HepG2 (cell line): ENCODE data around the gene ADAMTS13. TPM values are rescaled to one million over a fixed set of nuclear protein-coding genes. Genes with fewer than 3 reads are reported as not detected.

ENCODE experiments used
- ARNT ChIP-seq: fragments of 450-650 bp; IDR thresholded peaks from 2 replicates; pipeline ENCODE4 v1.6.1; 2017
- CEBPG ChIP-seq: IDR thresholded peaks from 2 replicates; pipeline ENCODE4 v1.6.1; 2016
- ETV6 ChIP-seq: sonication (generic); formaldehyde crosslinking; conservative IDR thresholded peaks from 2 replicates; pipeline ENCODE4 v1.4.0; 2020; ENCODE audit warnings: missing genetic modification reagents
- FOXO1 ChIP-seq: sonication (generic); formaldehyde crosslinking; IDR thresholded peaks from 2 replicates; pipeline ENCODE4 v1.4.0; 2020; ENCODE audit warnings: missing genetic modification reagents
- GABPB1 ChIP-seq: IDR thresholded peaks from 2 replicates; pipeline ENCODE4 v1.6.1; 2016; ENCODE audit warnings: mild to moderate bottlenecking, missing genetic modification reagents, moderate library complexity, missing compliant biosample characterization
- HMG20A ChIP-seq: IDR thresholded peaks from 2 replicates; pipeline ENCODE4 v1.6.1; 2016; ENCODE audit warnings: borderline replicate concordance
- KAT2B ChIP-seq: fragments of 150-350 bp; IDR thresholded peaks from 2 replicates; pipeline ENCODE4 v1.6.1; 2014; ENCODE audit warnings: low read depth, low read length, borderline replicate concordance
- MAF1 ChIP-seq: sonication (generic); formaldehyde crosslinking; IDR thresholded peaks from 2 replicates; pipeline ENCODE4 v1.5.0; 2020; ENCODE audit warnings: missing genetic modification reagents, borderline replicate concordance
- MAFG ChIP-seq: sonication (generic); formaldehyde crosslinking; IDR thresholded peaks from 2 replicates; pipeline ENCODE4 v1.5.1; 2020; ENCODE audit warnings: mild to moderate bottlenecking, missing genetic modification reagents
- POLR2A ChIP-seq, 2 experiments: IDR thresholded peaks; 2 replicates each; pipeline ENCODE4 v1.6.1; 2011; ENCODE audit warnings: low read depth in 2 of 2, low read length in 2 of 2, mild to moderate bottlenecking in 1 of 2, moderate library complexity in 1 of 2; ENCODE audit not compliant: insufficient read depth in 1 of 2
- TCF7 ChIP-seq: sonication (generic); IDR thresholded peaks from 2 replicates; pipeline ENCODE4 v1.6.1; 2016; ENCODE audit warnings: antibody characterized with exemption, low read depth
- TGIF2 ChIP-seq: IDR thresholded peaks from 2 replicates; pipeline ENCODE4 v1.6.1; 2016; ENCODE audit warnings: control low read depth, missing compliant biosample characterization
- YY1 ChIP-seq: IDR thresholded peaks from 2 replicates; pipeline ENCODE4 v1.6.1; 2011; ENCODE audit warnings: low read length, low read depth, moderate library complexity, mild to moderate bottlenecking; ENCODE audit not compliant: insufficient read depth, insufficient replicate concordance
- ZNF7 ChIP-seq: IDR thresholded peaks from 2 replicates; pipeline ENCODE4 v1.6.1; 2016; ENCODE audit warnings: missing biosample characterization, missing genetic modification reagents
- polyA plus RNA-seq, 8 experiments: library from polyadenylated mRNA; depleted of rRNA in 3 of 8; stranded (reverse) in 7 of 8; unstranded in 1 of 8; fragments of >200 nt; fragmentation: Illumina TruSeq in 4 of 8; extraction: Trizol in 4 of 8; gene quantifications; 2 replicates each; pipeline versions ENCODE4 v1.2.1 to v1.2.3, GENCODE V29; 2011 to 2016; ENCODE audit warnings: low read depth in 4 of 8, missing spikeins in 1 of 8, mixed read lengths in 1 of 8; ENCODE audit not compliant: insufficient read depth in 1 of 8
- total RNA-seq, 5 experiments: library from RNA; depleted of rRNA; stranded (reverse); fragments of >200 nt; fragmentation: Illumina TruSeq; extraction: Trizol; gene quantifications; 2 replicates each; pipeline ENCODE4 v1.2.3, GENCODE V29; 2016; ENCODE audit warnings: low read depth in 1 of 5
- TF ChIP-seq, protein P1 (sequence below), 2 experiments: sonication (generic) in 1 of 2; formaldehyde crosslinking in 1 of 2; IDR thresholded peaks; 2 replicates each; pipeline versions ENCODE4 v1.6.1 to v1.9.0; 2014 to 2022; ENCODE audit warnings: antibody characterized with exemption in 1 of 2, borderline replicate concordance in 1 of 2, inconsistent platforms in 1 of 2, low read depth in 1 of 2, missing genetic modification reagents in 1 of 2
- TF ChIP-seq, protein P2 (sequence below): sonication (generic); formaldehyde crosslinking; IDR thresholded peaks from 2 replicates; pipeline ENCODE4 v1.4.0; 2020; ENCODE audit warnings: missing genetic modification reagents
- TF ChIP-seq, protein P3 (sequence below): sonication (generic); formaldehyde crosslinking; IDR thresholded peaks from 2 replicates; pipeline ENCODE4 v1.5.1; 2020; ENCODE audit warnings: missing genetic modification reagents, mild to moderate bottlenecking, borderline replicate concordance
- TF ChIP-seq, protein P4 (sequence below): IDR thresholded peaks from 2 replicates; pipeline ENCODE4 v1.6.1; 2016; ENCODE audit warnings: missing compliant biosample characterization, missing genetic modification reagents, borderline replicate concordance
- TF ChIP-seq, protein P5 (sequence below): IDR thresholded peaks from 2 replicates; pipeline ENCODE4 v1.6.1; 2016; ENCODE audit warnings: mild to moderate bottlenecking, missing biosample characterization, missing genetic modification reagents

Gene ADAMTS13
- total and polyA plus RNA-seq, 2 of the 13 experiments (the other 11 are each of a cell fraction or from before 2014, with no cell fraction given): 0.91 to 4.5 TPM

DNA sequence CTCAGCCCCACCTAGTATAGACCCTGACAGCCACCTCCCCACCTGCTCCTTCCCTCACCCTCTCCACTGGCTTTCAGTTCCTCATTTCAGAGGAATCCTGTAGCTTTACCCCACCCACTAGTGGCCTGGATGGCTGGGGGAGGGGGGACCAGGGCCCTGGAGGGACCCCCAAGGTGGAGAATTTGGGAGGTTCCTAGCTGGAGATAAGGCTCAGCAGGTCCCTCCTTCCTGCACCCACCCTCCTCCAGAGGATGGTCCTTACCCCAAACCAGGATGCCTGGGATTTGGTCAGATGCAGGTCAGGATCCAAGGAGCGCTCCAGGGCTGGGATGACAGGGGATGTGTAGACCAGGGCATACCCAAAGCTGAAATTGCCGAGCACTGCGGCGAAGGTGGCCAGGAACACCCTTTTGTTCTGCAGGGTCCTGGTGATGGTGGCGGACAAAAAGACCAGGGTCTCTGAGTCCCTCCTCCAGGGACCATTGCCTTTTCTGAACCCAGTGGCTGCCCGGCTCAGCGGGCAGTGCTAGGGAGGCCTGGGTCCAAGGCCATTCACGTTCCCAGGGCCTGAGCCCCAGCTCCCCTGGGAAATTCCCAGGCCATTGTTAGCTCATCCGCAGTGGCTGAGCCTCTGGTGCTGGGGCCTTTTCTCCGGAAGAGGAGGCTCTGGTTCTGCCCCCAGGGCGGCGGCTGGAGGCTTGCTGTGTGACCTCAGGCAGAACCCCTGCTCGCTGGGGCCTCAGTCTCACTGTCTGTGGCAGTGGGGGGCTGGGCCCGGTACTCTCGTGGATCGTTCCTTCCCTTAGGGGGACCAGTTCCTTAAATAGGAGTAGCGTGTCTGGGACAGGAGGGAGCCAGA lies 56.1 kb downstream of the ADAMTS13 start (continued):
- TF ChIP-seq, protein P1, sequence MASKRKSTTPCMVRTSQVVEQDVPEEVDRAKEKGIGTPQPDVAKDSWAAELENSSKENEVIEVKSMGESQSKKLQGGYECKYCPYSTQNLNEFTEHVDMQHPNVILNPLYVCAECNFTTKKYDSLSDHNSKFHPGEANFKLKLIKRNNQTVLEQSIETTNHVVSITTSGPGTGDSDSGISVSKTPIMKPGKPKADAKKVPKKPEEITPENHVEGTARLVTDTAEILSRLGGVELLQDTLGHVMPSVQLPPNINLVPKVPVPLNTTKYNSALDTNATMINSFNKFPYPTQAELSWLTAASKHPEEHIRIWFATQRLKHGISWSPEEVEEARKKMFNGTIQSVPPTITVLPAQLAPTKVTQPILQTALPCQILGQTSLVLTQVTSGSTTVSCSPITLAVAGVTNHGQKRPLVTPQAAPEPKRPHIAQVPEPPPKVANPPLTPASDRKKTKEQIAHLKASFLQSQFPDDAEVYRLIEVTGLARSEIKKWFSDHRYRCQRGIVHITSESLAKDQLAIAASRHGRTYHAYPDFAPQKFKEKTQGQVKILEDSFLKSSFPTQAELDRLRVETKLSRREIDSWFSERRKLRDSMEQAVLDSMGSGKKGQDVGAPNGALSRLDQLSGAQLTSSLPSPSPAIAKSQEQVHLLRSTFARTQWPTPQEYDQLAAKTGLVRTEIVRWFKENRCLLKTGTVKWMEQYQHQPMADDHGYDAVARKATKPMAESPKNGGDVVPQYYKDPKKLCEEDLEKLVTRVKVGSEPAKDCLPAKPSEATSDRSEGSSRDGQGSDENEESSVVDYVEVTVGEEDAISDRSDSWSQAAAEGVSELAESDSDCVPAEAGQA (IDR thresholded peaks at IDR 0.05; ENCODE audit: low read depth): no peak
- TF ChIP-seq, protein P1 (CRISPR knock-in tag; IDR thresholded peaks at IDR 0.05; ENCODE audit: borderline replicate concordance): no peak
- TF ChIP-seq GABPB1 (CRISPR knock-in tag) (no peak), KAT2B (no peak), MAFG (no peak), TGIF2 (CRISPR knock-in tag) (no peak), ARNT (no peak), CEBPG (CRISPR knock-in tag) (0 out of 2 replicates have a peak, but pooled peaks have one; percentile 15), TCF7 (no peak), ETV6 (no peak), HMG20A (CRISPR knock-in tag) (peak; percentile 40; the same call in 1 of the 2 replicates), ZNF7 (no peak), FOXO1 (no peak), YY1 (peak; percentile 11), MAF1 (CRISPR knock-in tag) (no peak), POLR2A (IDR thresholded peaks at IDR 0.05; ENCODE audit: insufficient read depth in 1 of 2, low read depth in 2 of 2, low read length in 2 of 2) (peak in 1 of 2 experiments; percentile 34; a peak in 1 of 4 replicates)
- TF ChIP-seq, protein P2, sequence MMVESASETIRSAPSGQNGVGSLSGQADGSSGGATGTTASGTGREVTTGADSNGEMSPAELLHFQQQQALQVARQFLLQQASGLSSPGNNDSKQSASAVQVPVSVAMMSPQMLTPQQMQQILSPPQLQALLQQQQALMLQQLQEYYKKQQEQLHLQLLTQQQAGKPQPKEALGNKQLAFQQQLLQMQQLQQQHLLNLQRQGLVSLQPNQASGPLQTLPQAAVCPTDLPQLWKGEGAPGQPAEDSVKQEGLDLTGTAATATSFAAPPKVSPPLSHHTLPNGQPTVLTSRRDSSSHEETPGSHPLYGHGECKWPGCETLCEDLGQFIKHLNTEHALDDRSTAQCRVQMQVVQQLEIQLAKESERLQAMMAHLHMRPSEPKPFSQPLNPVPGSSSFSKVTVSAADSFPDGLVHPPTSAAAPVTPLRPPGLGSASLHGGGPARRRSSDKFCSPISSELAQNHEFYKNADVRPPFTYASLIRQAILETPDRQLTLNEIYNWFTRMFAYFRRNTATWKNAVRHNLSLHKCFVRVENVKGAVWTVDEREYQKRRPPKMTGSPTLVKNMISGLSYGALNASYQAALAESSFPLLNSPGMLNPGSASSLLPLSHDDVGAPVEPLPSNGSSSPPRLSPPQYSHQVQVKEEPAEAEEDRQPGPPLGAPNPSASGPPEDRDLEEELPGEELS (CRISPR knock-in tag): no peak
- TF ChIP-seq, protein P3, sequence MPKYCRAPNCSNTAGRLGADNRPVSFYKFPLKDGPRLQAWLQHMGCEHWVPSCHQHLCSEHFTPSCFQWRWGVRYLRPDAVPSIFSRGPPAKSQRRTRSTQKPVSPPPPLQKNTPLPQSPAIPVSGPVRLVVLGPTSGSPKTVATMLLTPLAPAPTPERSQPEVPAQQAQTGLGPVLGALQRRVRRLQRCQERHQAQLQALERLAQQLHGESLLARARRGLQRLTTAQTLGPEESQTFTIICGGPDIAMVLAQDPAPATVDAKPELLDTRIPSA (CRISPR knock-in tag): no peak
- TF ChIP-seq, protein P4, sequence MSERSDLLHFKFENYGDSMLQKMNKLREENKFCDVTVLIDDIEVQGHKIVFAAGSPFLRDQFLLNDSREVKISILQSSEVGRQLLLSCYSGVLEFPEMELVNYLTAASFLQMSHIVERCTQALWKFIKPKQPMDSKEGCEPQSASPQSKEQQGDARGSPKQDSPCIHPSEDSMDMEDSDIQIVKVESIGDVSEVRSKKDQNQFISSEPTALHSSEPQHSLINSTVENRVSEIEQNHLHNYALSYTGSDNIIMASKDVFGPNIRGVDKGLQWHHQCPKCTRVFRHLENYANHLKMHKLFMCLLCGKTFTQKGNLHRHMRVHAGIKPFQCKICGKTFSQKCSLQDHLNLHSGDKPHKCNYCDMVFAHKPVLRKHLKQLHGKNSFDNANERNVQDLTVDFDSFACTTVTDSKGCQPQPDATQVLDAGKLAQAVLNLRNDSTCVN (CRISPR knock-in tag): no peak
- TF ChIP-seq, protein P5, sequence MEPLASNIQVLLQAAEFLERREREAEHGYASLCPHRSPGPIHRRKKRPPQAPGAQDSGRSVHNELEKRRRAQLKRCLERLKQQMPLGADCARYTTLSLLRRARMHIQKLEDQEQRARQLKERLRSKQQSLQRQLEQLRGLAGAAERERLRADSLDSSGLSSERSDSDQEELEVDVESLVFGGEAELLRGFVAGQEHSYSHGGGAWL (CRISPR knock-in tag): 0 out of 2 replicates have a peak, but pooled peaks have one; percentile 20
